Measurements from ENCODE around the gene PCBD2.

The PCBD2 gene

GRCh38 chr5:135007749-135008363 lies 102.9 kb downstream of the PCBD2 start:
- DNase-seq (ENCODE audit: low spot score), result no peak

DNA sequence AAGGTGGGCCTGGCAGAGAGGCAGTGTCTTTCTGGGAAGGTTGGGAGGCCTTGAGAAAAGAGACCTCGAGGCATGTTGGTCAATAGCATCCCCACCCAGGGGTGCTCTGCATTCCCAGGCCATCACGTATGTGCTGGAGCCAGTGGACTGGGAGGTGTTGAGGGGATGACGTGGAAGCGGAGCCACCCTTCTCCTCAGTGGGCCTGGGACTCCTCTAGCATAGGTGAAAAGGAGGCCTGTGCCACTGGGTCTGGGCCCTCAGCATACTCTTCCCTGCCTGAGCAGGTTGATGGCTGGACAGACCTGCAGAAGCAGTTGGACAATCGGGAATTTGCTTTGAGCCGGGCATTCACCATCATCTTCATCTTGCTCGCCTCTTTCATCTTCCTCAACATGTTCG lies 103.6 kb downstream of the PCBD2 start:
- DNase-seq (ENCODE audit: low spot score), result no peak

DNA sequence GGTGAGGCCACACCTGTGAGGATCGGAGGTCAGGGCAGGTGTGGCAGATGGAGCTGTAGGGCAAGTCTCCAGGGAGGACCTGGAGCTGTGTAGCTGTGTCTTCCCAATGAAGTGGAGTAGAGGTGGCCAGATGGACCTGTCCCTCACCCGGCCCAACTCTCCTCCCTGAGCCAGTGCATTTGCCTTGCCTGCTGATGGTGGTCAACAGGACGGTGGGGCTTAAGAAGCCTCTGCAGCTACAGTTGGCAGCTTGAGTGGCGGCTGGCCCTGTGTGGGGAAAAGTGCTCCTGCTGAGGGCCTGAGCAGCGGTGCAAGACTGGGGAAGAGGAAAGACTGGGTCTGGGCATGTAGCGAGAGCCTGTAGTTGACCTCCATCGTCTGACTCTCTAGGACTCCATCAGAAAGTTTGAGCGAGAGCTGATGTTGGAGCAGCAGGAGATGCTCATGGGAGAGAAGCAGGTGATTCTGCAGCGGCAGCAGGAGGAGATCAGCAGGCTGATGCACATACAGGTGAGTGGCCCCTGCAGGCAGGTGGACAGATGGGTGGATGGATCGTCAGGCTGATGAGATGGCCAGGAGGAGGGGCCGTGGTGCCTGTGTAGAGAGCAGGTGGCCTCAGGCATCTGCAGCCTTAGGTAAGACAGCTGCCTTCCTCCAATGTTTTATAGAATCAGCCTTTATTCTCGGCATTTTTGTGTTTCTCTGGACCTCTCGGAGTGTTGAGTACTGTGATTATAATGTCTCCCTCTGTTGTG lies 104.2 kb downstream of the PCBD2 start:
- DNase-seq (ENCODE audit: low spot score), result no peak

DNA sequence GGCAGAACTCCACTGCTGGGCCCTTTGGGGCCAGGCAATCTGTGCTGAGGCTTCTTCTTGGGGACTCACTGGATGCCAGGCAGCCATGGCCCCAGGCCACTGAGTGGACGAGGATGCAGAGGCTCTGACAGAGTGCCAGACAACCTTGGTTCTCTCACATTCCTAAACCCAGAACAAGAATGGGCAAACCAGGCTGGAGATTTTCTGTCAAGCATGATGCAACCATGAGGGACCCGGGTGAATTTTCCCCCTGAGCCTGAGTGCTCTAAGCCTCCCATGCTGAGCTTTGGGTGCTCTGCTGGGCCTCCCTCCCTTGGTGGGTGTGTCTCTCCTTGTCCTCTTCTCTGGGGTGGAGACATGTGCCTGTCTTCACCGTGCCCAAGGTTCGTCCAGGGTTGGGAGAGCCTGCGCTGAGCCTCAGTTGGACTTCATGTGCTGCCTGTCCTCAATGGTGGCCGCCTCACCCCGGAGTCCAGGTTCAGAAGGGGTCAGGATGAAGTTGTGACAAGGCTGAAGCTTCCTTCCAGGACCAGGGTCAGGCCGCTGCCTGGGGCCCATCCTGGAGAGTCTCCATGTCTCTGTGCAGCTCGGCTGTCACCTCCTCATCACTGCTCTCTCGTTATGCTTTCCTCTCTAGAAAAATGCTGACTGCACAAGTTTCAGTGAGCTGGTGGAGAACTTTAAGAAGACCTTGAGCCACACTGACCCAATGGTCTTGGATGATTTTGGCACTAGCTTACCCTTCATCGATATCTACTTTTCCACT lies 105.0 kb downstream of the PCBD2 start:
- no peak for DNase-seq (ENCODE audit: low spot score)

DNA sequence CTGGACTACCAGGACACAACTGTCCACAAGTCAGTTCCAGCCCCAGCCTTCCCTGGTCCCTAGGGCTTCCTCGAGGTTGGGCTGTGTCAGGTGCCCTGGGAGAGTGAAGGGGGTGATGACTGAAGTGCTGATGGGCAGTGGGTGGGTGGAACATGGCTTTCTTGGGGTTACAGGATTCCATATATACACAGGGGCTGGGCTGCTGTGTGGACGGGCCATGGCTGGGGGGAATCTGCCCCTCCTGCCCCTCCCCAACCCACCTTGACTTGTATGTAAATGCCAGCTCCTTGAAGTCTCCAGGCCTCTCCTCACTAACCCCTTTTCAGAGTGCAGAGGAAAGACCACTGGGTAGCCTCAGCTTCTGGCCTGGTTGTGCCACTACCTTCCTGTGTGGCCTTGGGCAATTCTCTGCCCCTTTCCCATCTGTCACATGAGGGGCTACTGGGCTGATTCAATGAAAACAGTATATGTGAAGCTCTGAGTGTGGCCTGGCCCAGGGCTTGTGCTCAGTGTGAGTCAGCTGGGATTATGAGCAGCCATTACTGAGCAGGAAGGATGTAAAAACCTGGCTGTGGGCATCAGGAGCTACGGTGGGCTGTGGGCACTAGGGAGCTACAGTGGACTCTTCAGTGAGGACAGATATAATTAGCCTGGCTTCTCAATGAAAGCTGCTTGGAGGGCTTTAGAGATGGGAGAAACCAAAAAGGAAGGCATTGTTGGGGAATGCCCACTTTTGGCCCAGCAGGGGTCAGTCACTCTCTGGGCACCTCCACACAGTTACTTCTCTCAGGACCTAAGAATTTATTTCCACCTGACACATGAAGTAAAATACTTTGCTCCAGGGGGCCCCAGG lies 105.8 kb downstream of the PCBD2 start:
- DNase-seq (ENCODE audit: low spot score), result no peak

DNA sequence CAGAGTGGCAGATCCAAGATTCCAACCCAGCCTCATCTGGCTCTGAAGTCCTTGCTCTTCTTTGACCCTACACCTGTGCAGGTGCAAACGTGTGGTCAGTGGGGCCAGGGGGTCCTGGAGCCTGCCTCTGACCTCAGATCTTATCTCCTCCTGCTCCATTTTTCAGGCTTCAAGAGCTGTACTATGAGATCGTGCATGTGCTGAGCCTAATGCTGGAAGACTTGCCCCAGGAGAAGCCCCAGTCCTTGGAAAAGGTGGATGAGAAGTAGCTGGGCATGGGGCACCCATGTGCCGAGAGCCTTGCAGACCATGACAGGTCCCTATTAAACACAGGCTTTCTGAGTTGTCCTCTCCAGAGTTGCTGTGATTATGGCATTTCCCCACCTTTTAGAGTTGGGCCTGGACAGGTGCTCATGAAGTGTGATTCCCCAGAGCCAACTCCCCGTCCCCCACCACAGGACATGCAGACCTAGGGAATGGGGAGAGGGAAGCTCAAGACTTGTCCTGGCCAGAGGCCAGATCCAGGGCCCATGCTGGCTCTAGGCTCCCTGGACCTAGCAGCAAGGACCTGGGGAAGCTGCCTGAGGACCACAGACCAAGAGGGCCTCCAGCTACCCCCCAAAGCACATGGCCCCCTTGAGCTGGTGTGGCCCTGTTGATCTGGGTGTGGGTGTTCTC lies 106.6 kb downstream of the PCBD2 start:
- DNase-seq (ENCODE audit: low spot score), result no peak

DNA sequence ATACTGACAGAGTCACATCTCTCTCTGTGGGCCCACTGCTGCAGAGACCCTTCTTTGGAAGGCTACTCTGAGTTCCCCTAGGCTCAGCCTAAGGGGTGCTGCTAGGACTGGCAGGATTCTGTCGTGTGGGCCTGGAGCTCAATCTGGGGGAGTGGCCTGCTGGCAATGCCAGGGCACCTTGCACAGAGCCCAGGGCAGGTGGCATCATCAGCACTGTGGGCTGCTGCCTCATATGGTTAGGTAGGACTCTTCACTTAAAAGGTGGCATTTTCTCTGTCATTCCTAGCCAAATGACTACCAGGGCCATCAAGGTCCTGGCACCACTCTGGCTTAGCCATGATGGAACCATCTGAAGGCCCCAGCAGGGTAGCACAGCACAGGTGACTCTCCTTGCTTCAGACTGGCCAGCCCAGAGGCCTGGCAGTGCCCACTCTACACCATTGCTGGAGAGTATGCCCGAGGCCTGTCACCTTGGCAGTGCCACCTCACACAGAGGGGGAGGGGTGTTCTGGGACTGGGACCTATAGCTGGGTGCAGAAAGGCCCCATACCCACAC lies 107.2 kb downstream of the PCBD2 start:
- no peak for DNase-seq (ENCODE audit: low spot score)
